ENCODE data around the gene SNU13. TPM values are rescaled to one million over a fixed set of nuclear protein-coding genes. Genes with fewer than 3 reads are reported as not detected.
A peak's percentile ranks its signal among the peaks of the same experiment; 100 is the strongest.
"Not testable (repeated sequence)": the region's sequence is repeated elsewhere in the genome, so short reads cannot be mapped to it uniquely, and the experiment has no call there.

The SNU13 gene
- polyA plus RNA-seq, 4 donors = 131 to 185 (median 151) TPM

- peak in 2 of 4 donors; percentile 66 to 72 for DNase-seq (ENCODE audit: low read depth in 4 of 4, low spot score in 2 of 4)
Measured at GRCh38 chr22:41682033-41682807, 6.4 kb downstream of the SNU13 start.

- no peak for DNase-seq (ENCODE audit: low read depth in 4 of 4, low spot score in 2 of 4)
Measured at GRCh38 chr22:41681616-41682015, 7.1 kb downstream of the SNU13 start.

- no peak for DNase-seq (ENCODE audit: low read depth in 4 of 4, low spot score in 2 of 4)
Measured at GRCh38 chr22:41676134-41676533, 12.5 kb downstream of the SNU13 start.

- no peak for DNase-seq (ENCODE audit: low read depth in 4 of 4, low spot score in 2 of 4)
Measured at GRCh38 chr22:41674846-41675340, 13.8 kb downstream of the SNU13 start.

GRCh38 chr22:41672780-41673509 is 15.7 kb downstream of the SNU13 start:
- DNase-seq (ENCODE audit: low read depth in 4 of 4, low spot score in 2 of 4) = no peak

GRCh38 chr22:41672096-41672495 is 16.6 kb downstream of the SNU13 start:
- not testable (repeated sequence) for DNase-seq (ENCODE audit: low read depth in 4 of 4, low spot score in 2 of 4)

GRCh38 chr22:41668971-41669911 is 19.4 kb downstream of the SNU13 start:
- no peak for DNase-seq (ENCODE audit: low read depth in 4 of 4, low spot score in 2 of 4)

- DNase-seq (ENCODE audit: low read depth in 4 of 4, low spot score in 2 of 4) = no peak
Measured at GRCh38 chr22:41664951-41665350, 23.7 kb downstream of the SNU13 start.

- no peak for DNase-seq (ENCODE audit: low read depth in 4 of 4, low spot score in 2 of 4)
Measured at GRCh38 chr22:41664490-41664889, 24.2 kb downstream of the SNU13 start.

GRCh38 chr22:41663594-41663993 is 25.1 kb downstream of the SNU13 start:
- DNase-seq (ENCODE audit: low read depth in 4 of 4, low spot score in 2 of 4) = not testable (repeated sequence)

GRCh38 chr22:41661713-41662112 is 27.0 kb downstream of the SNU13 start:
- DNase-seq (ENCODE audit: low read depth in 4 of 4, low spot score in 2 of 4) = no peak

GRCh38 chr22:41661088-41661487 is 27.6 kb downstream of the SNU13 start:
- no peak for DNase-seq (ENCODE audit: low read depth in 4 of 4, low spot score in 2 of 4)

GRCh38 chr22:41660416-41660815 is 28.3 kb downstream of the SNU13 start:
- no peak for DNase-seq (ENCODE audit: low read depth in 4 of 4, low spot score in 2 of 4)

- DNase-seq (ENCODE audit: low read depth in 4 of 4, low spot score in 2 of 4) = no peak
Measured at GRCh38 chr22:41659941-41660340, 28.7 kb downstream of the SNU13 start.

- DNase-seq (ENCODE audit: low read depth in 4 of 4, low spot score in 2 of 4) = no peak
Measured at GRCh38 chr22:41658869-41659268, 29.8 kb downstream of the SNU13 start.

- no peak for DNase-seq (ENCODE audit: low read depth in 4 of 4, low spot score in 2 of 4)
Measured at GRCh38 chr22:41657709-41658108, 31.0 kb downstream of the SNU13 start.

GRCh38 chr22:41656556-41656955 is 32.1 kb downstream of the SNU13 start:
- peak in 1 of 4 donors; percentile 19 for DNase-seq (ENCODE audit: low read depth in 4 of 4, low spot score in 2 of 4)

GRCh38 chr22:41654322-41654721 is 34.3 kb downstream of the SNU13 start:
- DNase-seq (ENCODE audit: low read depth in 4 of 4, low spot score in 2 of 4) = no peak

GRCh38 chr22:41650821-41651220 is 37.8 kb downstream of the SNU13 start:
- DNase-seq (ENCODE audit: low read depth in 4 of 4, low spot score in 2 of 4) = no peak

GRCh38 chr22:41650229-41650628 is 38.4 kb downstream of the SNU13 start:
- no peak for DNase-seq (ENCODE audit: low read depth in 4 of 4, low spot score in 2 of 4)

- no peak for DNase-seq (ENCODE audit: low read depth in 4 of 4, low spot score in 2 of 4)
Measured at GRCh38 chr22:41648432-41648831, 40.2 kb downstream of the SNU13 start.

Measured in left renal cortex interstitium (tissue), 4 donors.